Stimulated activated CD8-positive, alpha-beta memory T cell treated with anti-CD3 and anti-CD28 coated beads, Interleukin-12 subunit alpha, Interleukin-12 subunit beta, amount 100 ng/mL, for 4 hours (primary cell): ENCODE measurements around the gene PAOX.
"Not testable (repeated sequence)": the region's sequence is repeated elsewhere in the genome, so short reads cannot be mapped to it uniquely, and the experiment has no call there.

Source experiments
- DNase-seq: peaks from one replicate; pipeline ENCODE4 v3.0.0-alpha.2; 2020; ENCODE audit warnings: low read depth

The PAOX gene

GRCh38 chr10:133405844-133406527 is 26.9 kb downstream of the PAOX start:
- no peak for DNase-seq

- no peak for DNase-seq
These were observed 32.7 kb downstream of the PAOX start for GRCh38 chr10:133411523-133412380.

GRCh38 chr10:133412381-133412711 is 33.3 kb downstream of the PAOX start:
- DNase-seq, result no peak

- DNase-seq, result not testable (repeated sequence)
These were observed 35.3 kb downstream of the PAOX start for GRCh38 chr10:133414401-133414800.

- no peak for DNase-seq
These were observed 36.7 kb downstream of the PAOX start for GRCh38 chr10:133415752-133416151.

GRCh38 chr10:133418289-133418993 is 39.4 kb downstream of the PAOX start:
- DNase-seq, result no peak

- DNase-seq, result no peak
These were observed 40.3 kb downstream of the PAOX start for GRCh38 chr10:133419211-133419950.

- DNase-seq, result no peak
These were observed 41.0 kb downstream of the PAOX start for GRCh38 chr10:133420028-133420427.

- no peak for DNase-seq
These were observed 41.5 kb downstream of the PAOX start for GRCh38 chr10:133420579-133420978.

GRCh38 chr10:133421336-133422222 is 42.5 kb downstream of the PAOX start:
- DNase-seq, result no peak

- no peak for DNase-seq
These were observed 43.3 kb downstream of the PAOX start for GRCh38 chr10:133422223-133422806.

GRCh38 chr10:133422807-133423771 is 44.0 kb downstream of the PAOX start:
- no peak for DNase-seq

- DNase-seq, result not testable (repeated sequence)
These were observed 45.0 kb downstream of the PAOX start for GRCh38 chr10:133424102-133424501.

- not testable (repeated sequence) for DNase-seq
These were observed 45.5 kb downstream of the PAOX start, which contains the start of gene SPRN for GRCh38 chr10:133424601-133425000. SPRN (minus strand) TSS chr10:133424625; CDS start chr10:133423681, 944 bp downstream.

GRCh38 chr10:133429571-133429970 is 50.5 kb downstream of the PAOX start:
- not testable (repeated sequence) for DNase-seq

- DNase-seq, result not testable (repeated sequence)
These were observed 53.0 kb downstream of the PAOX start for GRCh38 chr10:133431888-133432613.

- DNase-seq, result not testable (repeated sequence)
These were observed 53.7 kb downstream of the PAOX start for GRCh38 chr10:133432789-133433188.

- DNase-seq, result no peak
These were observed 59.7 kb downstream of the PAOX start for GRCh38 chr10:133438711-133439273.
